ENCODE measurements around the gene HDGFL3. TPM values are rescaled to one million over a fixed set of nuclear protein-coding genes. Genes with fewer than 3 reads are reported as not detected.

The HDGFL3 gene
- total and polyA plus RNA-seq, 2 donors (not counting 3 experiments of a cell fraction or from before 2014, with no cell fraction given), result 20.2 to 155 TPM

GRCh38 chr15:83192742-83193141 is 14.9 kb downstream of the HDGFL3 start:
- DNase-seq (ENCODE audit: low read depth, low spot score) (no peak), FAIRE-seq (no peak)
- Histone ChIP-seq H3K79me2 (ENCODE audit: control insufficient read depth, insufficient read depth, low read length) (peaks cover 97% of the 10 kb centered on the region), H3K9me3 (replicated peaks; ENCODE audit: control insufficient read depth, insufficient read depth, low read length) (no peaks in the 10 kb centered on the region), H2AFZ (ENCODE audit: low read depth, low read length) (no peak overlapping the region), H3K4me3 (replicated peaks in 1 of 3; ENCODE audit: insufficient read depth in 1 of 3, low read depth in 1 of 3, low read length in 3 of 3) (no peak overlapping the region), H3K9me1 (replicated peaks; ENCODE audit: control insufficient read depth, extremely low read depth, insufficient read depth, low read length) (no peaks in the 10 kb centered on the region), H3K27me3 (ENCODE audit: control insufficient read depth in 2 of 2, insufficient read depth in 2 of 2, low read length in 2 of 2) (no peaks in the 10 kb centered on the region), H3K4me2 (ENCODE audit: insufficient read depth, low read length) (no peak overlapping the region), H3K27ac (ENCODE audit: insufficient read depth, low read depth, low read length) (no peak overlapping the region), H3K4me1 (ENCODE audit: control insufficient read depth, extremely low read depth, insufficient read depth, low read length) (peaks cover 16% of the 10 kb centered on the region), H4K20me1 (replicated peaks; ENCODE audit: control insufficient read depth, extremely low read depth, insufficient read depth, low read length) (peaks cover 25% of the 10 kb centered on the region), H3K36me3 (ENCODE audit: control insufficient read depth in 2 of 2, extremely low read depth in 1 of 2, insufficient read depth in 2 of 2, low read length in 2 of 2) (no peaks in the 10 kb centered on the region), H3K9ac (replicated peaks; ENCODE audit: extremely low read depth, insufficient read depth, low read length) (no peak overlapping the region)
- intact Hi-C loops (cut with micrococcal nuclease), result no loop called here
- ChIA-PET CTCF (interaction anchor here (1.5 kb wide), 1 partner anchor 16 kb away, joined by 3 read pairs; no protein-coding TSS in a partner anchor), POLR2A (no interaction called here)
- dilution Hi-C loops (cut with MboI; ENCODE audit: extremely low pct_ligation_motif_present, low sequenced_read_pairs), result no loop called here
- no peak for TF ChIP-seq EZH2 (IDR thresholded peaks at IDR 0.05; ENCODE audit: borderline replicate concordance, low read depth, low read length, severe bottlenecking)
- no peak for TF ChIP-seq MYC (IDR thresholded peaks at IDR 0.05; ENCODE audit: low read depth, low read length)
- no peak for TF ChIP-seq JUN (IDR thresholded peaks at IDR 0.05; ENCODE audit: borderline replicate concordance, insufficient read depth, insufficient read length, low read depth)
- TF ChIP-seq CTCF (IDR thresholded peaks at IDR 0.05; ENCODE audit: extremely low read depth in 1 of 2, insufficient read depth in 1 of 2, low read depth in 1 of 2, low read length in 2 of 2), result no peak
- no peak for TF ChIP-seq MAX (IDR thresholded peaks at IDR 0.05; ENCODE audit: insufficient read depth, insufficient read length)
- no peak for TF ChIP-seq POLR2A (IDR thresholded peaks at IDR 0.05; ENCODE audit: low read depth, low read length)
- no peak for TF ChIP-seq FOS (IDR thresholded peaks at IDR 0.05; ENCODE audit: borderline replicate concordance, insufficient read depth, low read length)
- TF ChIP-seq POLR2AphosphoS5 (IDR thresholded peaks at IDR 0.05; ENCODE audit: insufficient read depth, low read depth, low read length), result no peak
- TF ChIP-seq GATA2 (IDR thresholded peaks at IDR 0.05; ENCODE audit: insufficient read depth, insufficient read length, low read depth, low read length), result no peak
- BruUV-seq (replicated peaks), result no TSS peak

Data from endothelial cell of umbilical vein (primary cell).